ENCODE results near the gene APOL1.
"Not testable (repeated sequence)": the region's sequence is repeated elsewhere in the genome, so short reads cannot be mapped to it uniquely, and the experiment has no call there.

DNA sequence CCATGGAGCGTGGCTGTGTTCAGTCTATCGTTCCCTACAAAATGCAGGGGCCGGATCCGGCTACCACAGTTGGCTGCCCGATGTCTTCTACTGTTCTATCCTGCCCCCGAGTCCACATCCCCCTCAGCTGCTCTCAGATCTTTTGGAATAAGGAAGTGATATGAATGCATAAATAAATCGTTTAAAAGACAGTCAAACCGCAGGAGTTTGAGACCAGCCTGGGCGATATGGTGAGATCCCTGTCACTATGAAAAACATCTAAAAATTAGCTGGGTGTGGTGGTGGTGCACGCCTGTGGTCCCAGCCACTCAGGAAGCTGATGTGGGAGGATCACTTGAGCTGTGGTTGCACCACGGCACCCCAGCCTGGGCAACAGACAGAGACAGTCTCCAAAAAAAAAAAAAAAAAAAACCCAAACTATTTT is 37.0 kb downstream of the APOL1 start:
- TF ChIP-seq EZH2 (IDR thresholded peaks at IDR 0.05; ENCODE audit: borderline replicate concordance, control insufficient read depth, low read depth, low read length); POLR2A (IDR thresholded peaks at IDR 0.05; ENCODE audit: low read depth, low read length); KDM1A (IDR thresholded peaks at IDR 0.05; ENCODE audit: borderline replicate concordance); SREBF2 (IDR thresholded peaks at IDR 0.05; ENCODE audit: low read length); STAT1 (conservative IDR thresholded peaks at IDR 0.05); EGR1 (IDR thresholded peaks at IDR 0.05; ENCODE audit: borderline replicate concordance in 1 of 2, low read depth in 2 of 2, low read length in 2 of 2); BRCA1 (IDR thresholded peaks at IDR 0.05; ENCODE audit: low read depth, low read length); TARDBP (IDR thresholded peaks at IDR 0.05; ENCODE audit: borderline replicate concordance): not testable (repeated sequence)
- TF ChIP-seq, protein P1, sequence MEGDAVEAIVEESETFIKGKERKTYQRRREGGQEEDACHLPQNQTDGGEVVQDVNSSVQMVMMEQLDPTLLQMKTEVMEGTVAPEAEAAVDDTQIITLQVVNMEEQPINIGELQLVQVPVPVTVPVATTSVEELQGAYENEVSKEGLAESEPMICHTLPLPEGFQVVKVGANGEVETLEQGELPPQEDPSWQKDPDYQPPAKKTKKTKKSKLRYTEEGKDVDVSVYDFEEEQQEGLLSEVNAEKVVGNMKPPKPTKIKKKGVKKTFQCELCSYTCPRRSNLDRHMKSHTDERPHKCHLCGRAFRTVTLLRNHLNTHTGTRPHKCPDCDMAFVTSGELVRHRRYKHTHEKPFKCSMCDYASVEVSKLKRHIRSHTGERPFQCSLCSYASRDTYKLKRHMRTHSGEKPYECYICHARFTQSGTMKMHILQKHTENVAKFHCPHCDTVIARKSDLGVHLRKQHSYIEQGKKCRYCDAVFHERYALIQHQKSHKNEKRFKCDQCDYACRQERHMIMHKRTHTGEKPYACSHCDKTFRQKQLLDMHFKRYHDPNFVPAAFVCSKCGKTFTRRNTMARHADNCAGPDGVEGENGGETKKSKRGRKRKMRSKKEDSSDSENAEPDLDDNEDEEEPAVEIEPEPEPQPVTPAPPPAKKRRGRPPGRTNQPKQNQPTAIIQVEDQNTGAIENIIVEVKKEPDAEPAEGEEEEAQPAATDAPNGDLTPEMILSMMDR (IDR thresholded peaks at IDR 0.05 in 2 of 3, conservative IDR thresholded peaks at IDR 0.05 in 1 of 3; ENCODE audit: control insufficient read depth in 2 of 3, extremely low read depth in 1 of 3, insufficient read depth in 1 of 3, low read depth in 3 of 3, low read length in 3 of 3): not testable (repeated sequence)
